Ovary (tissue), 3 donors: ENCODE measurements around the gene DDX47.

Experiments used
- EP300 ChIP-seq: sonication (generic); formaldehyde crosslinking; IDR thresholded peaks from one replicate; pipeline ENCODE4 v1.6.1; 2017; ENCODE audit warnings: antibody characterized with exemption
- POLR2A ChIP-seq: fragments of 450-650 bp; IDR thresholded peaks from one replicate; pipeline ENCODE4 v1.6.1; 2017; ENCODE audit warnings: antibody characterized with exemption, mild to moderate bottlenecking, moderate library complexity
- TF ChIP-seq, protein P1 (sequence below), 3 donors: fragments of 450-650 bp in 2 of 3; fragments of 200-600 bp in 1 of 3; IDR thresholded peaks; one replicate each; pipeline versions ENCODE4 v1.5.1 to v1.8.0; 2016 to 2022; ENCODE audit warnings: antibody characterized with exemption in 3 of 3, mild to moderate bottlenecking in 1 of 3
- donor health status: DM: no; HTN: no; CAD: no.

GRCh38 chr12:12812618-12813119, 477 bp upstream of the DDX47 start:
- TF ChIP-seq, protein P1, sequence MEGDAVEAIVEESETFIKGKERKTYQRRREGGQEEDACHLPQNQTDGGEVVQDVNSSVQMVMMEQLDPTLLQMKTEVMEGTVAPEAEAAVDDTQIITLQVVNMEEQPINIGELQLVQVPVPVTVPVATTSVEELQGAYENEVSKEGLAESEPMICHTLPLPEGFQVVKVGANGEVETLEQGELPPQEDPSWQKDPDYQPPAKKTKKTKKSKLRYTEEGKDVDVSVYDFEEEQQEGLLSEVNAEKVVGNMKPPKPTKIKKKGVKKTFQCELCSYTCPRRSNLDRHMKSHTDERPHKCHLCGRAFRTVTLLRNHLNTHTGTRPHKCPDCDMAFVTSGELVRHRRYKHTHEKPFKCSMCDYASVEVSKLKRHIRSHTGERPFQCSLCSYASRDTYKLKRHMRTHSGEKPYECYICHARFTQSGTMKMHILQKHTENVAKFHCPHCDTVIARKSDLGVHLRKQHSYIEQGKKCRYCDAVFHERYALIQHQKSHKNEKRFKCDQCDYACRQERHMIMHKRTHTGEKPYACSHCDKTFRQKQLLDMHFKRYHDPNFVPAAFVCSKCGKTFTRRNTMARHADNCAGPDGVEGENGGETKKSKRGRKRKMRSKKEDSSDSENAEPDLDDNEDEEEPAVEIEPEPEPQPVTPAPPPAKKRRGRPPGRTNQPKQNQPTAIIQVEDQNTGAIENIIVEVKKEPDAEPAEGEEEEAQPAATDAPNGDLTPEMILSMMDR (IDR thresholded peaks at IDR 0.05) = no peak
- no peak for TF ChIP-seq EP300
- no peak for TF ChIP-seq POLR2A
